A673 (cell line): ENCODE measurements around the gene SHANK3.

Experiments
- CTCF ChIP-seq: fragments of 300-800, 200-600 bp; sonication (generic); conservative IDR thresholded peaks from 2 replicates; pipeline ENCODE4 v1.5.1; 2017; ENCODE audit warnings: low read depth, mild to moderate bottlenecking, antibody characterized with exemption, low read length, moderate library complexity, mixed read lengths
- EZH2 ChIP-seq: fragments of 200-600 bp; sonication (generic); IDR thresholded peaks from 2 replicates; pipeline ENCODE4 v1.6.1; 2017; ENCODE audit warnings: borderline replicate concordance, low read depth, mild to moderate bottlenecking, mixed read lengths, antibody characterized with exemption, low read length; ENCODE audit not compliant: poor library complexity, severe bottlenecking

- TF ChIP-seq CTCF (no peak), EZH2 (no peak)
Measured at GRCh38 chr22:50653256-50653655, 19.4 kb upstream of the SHANK3 start.
